Measurements from ENCODE around the gene NTM.

Gene NTM

DNA sequence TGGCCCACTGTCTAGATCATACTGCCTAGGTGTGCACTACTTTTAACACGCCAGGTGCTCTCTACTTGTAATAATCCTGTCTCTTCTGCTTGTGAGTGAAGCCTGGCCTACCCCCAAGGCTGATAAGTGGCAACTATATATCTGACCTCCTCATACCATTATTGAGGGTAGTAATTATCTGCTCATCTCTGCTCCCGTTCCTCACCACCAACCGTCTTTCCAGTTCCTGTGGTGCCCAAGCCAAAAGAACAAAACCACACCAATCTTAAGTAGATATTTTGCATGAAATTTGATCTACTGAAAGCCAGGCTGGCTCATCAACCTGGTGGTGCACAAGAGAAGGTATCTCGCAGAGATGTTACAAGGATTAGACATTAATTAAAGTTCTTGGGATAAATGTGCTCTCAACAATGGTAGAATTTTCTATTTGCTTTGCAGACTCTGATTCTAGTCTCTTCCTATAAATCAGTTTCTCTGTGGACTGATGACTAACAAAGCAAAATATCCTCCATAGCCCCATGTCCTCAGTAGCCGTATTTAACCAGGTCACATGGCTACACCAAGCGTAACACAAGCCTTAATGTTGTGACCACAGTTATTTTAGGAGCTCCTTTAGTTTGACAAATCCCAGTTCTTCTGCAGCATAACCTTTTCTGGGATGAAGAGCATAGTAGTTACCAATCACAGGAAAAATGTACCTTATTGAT is 267.2 kb downstream of the NTM start:
- DNase-seq (ENCODE audit: low read depth in 1 of 2, low spot score in 1 of 2): no peak

- no peak for DNase-seq (ENCODE audit: low read depth in 1 of 2, low spot score in 1 of 2)
Measured at GRCh38 chr11:131638889-131639288, 268.5 kb downstream of the NTM start.

DNA sequence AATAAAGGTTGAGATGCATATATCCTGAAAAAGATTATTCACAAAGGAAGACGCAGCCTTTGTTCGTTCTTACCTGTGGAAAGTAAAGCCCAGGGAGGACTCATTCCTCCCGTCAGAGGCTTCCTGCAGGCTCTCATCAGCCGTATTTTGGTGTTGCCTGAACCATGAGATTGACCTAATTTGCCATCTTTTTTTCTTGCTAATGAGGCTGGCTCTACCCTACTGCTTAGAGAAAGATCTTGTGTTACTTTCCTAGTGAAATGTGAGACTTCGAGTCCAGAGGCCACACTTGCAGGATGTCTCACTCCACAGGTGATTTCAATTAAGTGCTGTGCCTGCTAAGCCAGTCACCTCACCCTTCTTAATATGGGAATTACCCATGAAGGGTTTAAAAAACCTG is 269.9 kb downstream of the NTM start:
- no peak for DNase-seq (ENCODE audit: low read depth in 1 of 2, low spot score in 1 of 2)

DNA sequence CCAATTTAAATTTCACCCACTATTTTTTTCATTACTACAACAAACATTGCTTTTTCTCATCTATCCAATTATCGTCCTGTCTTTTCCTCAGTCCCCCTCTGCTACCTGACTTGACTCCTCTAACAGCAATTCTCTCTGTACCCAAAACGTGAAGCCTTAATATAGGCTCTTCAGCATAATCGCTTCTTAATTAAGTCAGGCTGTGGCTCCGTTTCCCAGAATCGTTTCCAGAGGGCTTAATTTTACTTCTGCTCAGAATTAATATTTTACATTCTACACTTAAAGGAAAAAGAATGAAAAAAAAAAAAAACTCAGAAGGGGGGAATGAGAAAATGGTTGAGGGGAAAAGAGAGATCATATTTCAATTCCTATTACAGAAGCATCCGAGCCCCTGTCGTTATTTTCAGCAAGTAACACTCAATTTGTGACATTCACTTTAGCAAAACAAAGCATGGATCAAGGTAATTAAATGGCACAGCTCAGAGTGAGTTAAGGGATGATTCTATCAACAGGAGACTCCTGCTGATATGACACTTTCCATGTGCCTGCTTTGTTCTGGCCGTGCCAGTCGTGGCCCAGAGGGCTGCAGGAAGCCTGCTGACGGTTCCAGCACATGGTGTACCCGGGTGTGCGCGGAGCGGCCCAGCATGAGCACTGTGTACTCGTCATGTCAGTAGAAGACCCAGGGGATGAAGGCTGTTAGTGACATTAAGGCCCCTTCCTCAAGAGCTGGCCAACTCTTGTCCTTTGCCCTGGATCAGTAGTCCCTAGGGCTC is 272.5 kb downstream of the NTM start:
- no peak for DNase-seq (ENCODE audit: low read depth in 1 of 2, low spot score in 1 of 2)

DNA sequence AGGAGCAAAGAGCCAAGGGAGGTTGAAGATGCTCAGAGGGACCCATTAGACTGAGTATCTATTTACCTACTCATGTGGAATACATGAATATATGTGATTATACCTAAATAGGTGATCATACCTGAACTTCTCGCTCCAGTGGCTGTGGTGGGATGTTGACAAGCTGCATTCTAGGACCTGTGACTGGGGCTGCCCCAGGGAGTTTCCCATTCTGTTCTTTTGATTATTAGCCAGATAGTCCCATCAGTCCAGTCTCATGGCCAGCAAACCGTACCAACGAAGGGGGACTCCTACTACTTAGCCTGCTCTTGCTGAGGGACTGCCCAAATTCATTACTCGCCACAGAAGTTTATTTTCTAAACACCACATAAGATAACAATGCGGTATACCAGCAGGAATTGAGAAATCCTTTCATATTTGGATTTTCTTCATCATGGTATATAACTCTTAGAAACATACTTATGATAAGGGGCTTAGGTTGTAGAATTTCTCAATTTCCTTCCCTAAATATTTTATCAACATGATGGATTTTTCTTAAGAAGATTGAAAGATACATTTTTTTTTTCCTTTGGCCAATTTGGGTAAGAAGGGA is 273.9 kb downstream of the NTM start:
- DNase-seq (ENCODE audit: low read depth in 1 of 2, low spot score in 1 of 2): no peak

DNA sequence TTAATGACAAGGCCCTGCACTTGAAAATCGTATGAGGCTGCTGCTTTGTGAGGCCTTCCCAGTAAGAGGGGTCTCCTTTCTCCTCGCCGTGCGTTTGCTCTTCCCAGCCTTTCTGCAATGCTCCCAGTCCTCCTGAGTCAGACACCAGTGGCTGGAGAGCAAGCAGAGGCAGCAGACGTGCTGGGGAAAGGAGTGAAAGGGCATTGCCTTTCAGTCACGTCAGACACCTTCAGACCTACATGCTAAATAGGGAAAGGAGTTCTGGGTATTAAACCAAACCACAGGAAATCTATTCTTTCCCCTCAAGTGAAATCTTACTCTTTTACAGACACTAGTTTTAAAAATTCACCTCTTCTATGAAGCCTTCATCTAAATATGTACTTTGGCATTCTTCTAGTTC is 274.8 kb downstream of the NTM start:
- no peak for DNase-seq (ENCODE audit: low read depth in 1 of 2, low spot score in 1 of 2)

GRCh38 chr11:131649856-131650255 is 279.4 kb downstream of the NTM start:
- DNase-seq (ENCODE audit: low read depth in 1 of 2, low spot score in 1 of 2): no peak

DNA sequence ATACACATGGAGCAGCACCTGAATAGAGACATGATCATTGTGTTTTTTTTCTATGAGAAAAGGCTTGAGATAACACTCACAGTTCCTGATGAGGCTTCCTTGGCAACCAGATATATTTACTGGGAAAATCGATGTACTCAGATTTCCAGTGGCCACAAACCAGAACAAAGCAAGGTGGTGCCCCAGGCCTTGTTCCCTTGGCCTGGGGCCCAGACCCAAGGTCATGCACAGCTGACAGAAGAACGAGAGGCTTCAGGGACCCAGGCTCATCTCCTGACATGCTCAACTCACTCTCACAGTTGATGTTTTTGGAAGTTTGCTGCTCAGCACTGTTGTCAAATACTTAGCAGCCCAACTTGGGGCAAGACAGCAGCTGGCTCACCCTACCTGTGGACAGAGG is 281.8 kb downstream of the NTM start:
- no peak for DNase-seq (ENCODE audit: low read depth in 1 of 2, low spot score in 1 of 2)

GRCh38 chr11:131653260-131653659 is 282.8 kb downstream of the NTM start:
- DNase-seq (ENCODE audit: low read depth in 1 of 2, low spot score in 1 of 2): no peak

DNA sequence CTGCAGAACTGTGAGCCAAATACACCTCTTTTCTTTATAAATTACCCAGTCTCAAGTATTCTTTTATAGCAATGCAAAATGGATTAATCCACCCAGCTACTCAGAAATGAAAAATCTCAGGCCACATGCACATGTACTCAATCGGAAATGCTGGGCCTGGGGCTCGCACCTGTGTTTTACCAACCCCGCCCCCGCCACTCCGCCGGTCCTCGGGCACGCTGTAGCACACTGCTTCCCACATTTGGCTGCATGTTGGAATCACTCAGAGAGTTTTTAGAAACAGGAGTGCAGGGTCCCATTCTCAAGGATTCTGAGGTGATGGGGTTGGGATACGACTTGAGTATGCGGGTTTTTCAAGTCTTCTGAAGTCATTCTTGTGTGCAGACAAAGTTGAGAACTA is 284.4 kb downstream of the NTM start:
- DNase-seq (ENCODE audit: low read depth in 1 of 2, low spot score in 1 of 2): no peak

- DNase-seq (ENCODE audit: low read depth in 1 of 2, low spot score in 1 of 2): no peak
Measured at GRCh38 chr11:131656179-131656838, 285.9 kb downstream of the NTM start.

DNA sequence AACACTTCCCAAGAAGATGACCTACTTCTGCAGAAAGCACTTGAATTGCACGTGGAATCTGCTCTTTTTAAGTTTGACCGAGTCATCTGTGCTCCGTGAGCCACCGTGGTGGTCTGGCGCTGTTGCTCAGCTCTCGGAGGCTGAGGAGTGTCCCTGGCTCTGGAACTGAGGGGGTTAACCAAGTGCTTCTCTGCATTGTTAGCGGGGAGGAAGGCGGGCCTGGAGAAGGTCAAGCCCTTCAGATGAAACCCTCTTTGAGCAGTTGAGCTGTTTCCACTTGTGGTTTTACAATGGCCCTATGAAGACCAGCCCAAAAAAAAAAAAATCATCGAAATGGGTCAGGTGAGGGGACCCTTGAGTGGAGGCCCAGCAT is 286.4 kb downstream of the NTM start:
- DNase-seq (ENCODE audit: low read depth in 1 of 2, low spot score in 1 of 2): no peak

- no peak for DNase-seq (ENCODE audit: low read depth in 1 of 2, low spot score in 1 of 2)
Measured at GRCh38 chr11:131658414-131658813, 288.0 kb downstream of the NTM start.

- no peak for DNase-seq (ENCODE audit: low read depth in 1 of 2, low spot score in 1 of 2)
Measured at GRCh38 chr11:131658952-131659351, 288.5 kb downstream of the NTM start.

GRCh38 chr11:131659931-131660330 is 289.5 kb downstream of the NTM start:
- no peak for DNase-seq (ENCODE audit: low read depth in 1 of 2, low spot score in 1 of 2)

GRCh38 chr11:131661132-131661531 is 290.7 kb downstream of the NTM start:
- DNase-seq (ENCODE audit: low read depth in 1 of 2, low spot score in 1 of 2): no peak

- no peak for DNase-seq (ENCODE audit: low read depth in 1 of 2, low spot score in 1 of 2)
Measured at GRCh38 chr11:131662317-131662972, 292.0 kb downstream of the NTM start.

DNA sequence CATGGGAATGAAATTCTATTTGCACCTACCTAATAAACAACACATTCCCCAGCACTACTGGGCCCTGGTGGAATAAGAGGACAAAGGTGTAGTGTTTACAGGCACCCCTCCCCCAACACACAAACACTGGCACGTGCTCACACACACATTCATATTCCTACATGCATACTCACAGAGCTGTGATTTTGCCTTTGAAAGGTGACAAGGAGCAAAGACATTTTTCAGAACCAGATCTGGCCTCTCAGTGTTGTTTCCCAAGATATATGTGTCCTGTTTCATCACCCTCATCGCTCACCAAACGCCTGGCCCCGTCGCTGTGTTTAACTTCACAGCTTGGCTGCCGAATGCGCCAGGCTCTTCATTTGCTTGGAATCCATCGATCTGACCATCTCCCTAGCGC is 292.6 kb downstream of the NTM start:
- no peak for DNase-seq (ENCODE audit: low read depth in 1 of 2, low spot score in 1 of 2)

DNA sequence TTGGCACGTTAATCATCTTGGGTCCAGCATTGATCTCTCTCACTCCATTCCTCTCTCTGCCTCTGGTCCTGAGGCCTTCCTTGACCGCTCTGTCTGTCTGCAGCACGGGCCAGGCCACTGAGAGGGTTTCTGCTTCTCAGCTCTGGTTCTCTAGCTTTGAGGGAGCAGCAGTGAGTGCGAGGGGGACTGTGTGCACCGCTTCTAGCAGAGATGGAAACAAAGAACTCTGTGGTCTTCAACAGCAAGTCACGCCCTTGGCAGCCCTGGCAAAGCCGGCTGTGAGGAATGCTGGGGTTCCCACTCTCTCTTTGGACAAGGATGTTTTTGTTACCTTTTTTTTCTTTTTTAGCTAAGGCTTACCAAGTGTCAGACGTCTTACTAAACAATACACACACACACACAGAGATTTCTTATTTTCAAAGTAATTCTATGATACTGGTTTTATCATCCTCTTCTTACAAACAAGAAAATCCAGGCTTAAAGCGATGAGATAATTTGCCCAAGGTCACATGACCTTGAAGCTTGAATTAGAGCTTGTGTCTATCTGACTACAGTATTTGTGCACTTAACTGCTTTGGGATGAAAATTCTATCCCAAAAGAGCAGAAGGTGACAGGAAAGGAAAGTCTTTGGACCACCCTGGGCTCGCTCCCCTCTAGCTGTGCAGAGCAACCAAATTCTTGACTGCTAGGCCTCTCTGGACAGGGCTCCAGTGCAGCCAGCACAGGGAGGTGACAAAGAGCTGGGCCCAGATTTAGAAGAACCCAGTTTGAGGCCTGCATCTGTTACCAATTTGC is 293.2 kb downstream of the NTM start:
- no peak for DNase-seq (ENCODE audit: low read depth in 1 of 2, low spot score in 1 of 2)

GRCh38 chr11:131664293-131664692 is 293.9 kb downstream of the NTM start:
- DNase-seq (ENCODE audit: low read depth in 1 of 2, low spot score in 1 of 2): no peak

- DNase-seq (ENCODE audit: low read depth in 1 of 2, low spot score in 1 of 2): no peak
Measured at GRCh38 chr11:131664816-131665215, 294.4 kb downstream of the NTM start.
